Activated CD4-positive, alpha-beta T cell treated with anti-CD3 and anti-CD28 coated beads, Interleukin-2, amount 50 U/mL, for 16 hours (primary cell): ENCODE data around the gene GBX2.
A peak's percentile ranks its signal among the peaks of the same experiment; 100 is the strongest.

Experiments
- DNase-seq: peaks from one replicate; pipeline ENCODE4 v3.0.0-alpha.2; 2020

The GBX2 gene

DNA sequence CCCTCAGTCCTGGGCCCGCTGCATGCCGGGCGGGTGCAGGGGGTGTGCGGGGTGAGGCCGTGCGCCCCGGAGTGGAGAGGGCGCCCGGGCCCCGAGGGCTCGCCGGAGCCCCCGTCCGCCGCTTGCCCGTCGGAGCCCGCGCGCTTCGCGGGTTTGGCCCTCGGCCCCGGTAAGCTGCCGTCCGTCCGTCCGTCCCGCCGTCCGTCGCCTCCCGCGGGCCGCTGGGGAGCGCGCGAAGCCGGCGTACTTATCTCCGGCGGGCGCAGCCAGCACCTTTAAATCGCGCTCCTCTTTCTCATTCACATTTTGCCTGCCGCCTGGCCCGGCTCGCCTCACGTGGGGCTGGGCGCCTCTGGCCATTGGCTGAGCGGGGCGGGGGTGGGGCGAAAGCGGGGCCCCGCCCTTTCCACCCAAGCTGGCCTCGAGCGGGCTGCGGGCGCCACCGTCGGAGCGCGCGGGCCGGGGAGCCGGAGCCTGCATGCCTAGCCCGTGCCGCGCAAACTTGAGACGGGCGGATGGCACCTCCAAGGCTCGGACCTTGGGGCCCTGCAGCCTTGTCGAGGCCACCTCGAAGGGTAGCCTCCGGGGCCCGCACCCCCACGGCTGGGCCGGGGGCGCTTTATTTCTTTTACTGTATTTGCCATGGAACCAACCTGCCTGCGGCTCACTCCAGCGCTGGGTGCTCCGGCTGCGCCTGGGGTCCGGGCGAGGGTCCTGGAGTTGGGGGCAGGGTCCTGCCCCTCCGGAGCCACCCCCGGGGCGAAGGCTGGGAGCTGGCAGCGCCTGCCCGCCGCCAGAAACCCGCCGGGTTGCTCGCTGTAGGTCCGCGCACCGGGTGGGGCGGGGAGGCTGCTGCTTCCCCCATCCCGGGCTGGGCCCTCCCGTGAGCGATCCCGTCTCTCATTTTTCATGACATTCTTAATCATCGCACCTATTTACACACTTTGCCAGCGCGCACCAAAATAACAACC is at the start of gene GBX2:
Gene GBX2 (minus strand): TSS at position 277 of the 971 bp plus-strand sequence. CDS start 415 bp downstream, outside the sequence.
- no peak for DNase-seq

DNA sequence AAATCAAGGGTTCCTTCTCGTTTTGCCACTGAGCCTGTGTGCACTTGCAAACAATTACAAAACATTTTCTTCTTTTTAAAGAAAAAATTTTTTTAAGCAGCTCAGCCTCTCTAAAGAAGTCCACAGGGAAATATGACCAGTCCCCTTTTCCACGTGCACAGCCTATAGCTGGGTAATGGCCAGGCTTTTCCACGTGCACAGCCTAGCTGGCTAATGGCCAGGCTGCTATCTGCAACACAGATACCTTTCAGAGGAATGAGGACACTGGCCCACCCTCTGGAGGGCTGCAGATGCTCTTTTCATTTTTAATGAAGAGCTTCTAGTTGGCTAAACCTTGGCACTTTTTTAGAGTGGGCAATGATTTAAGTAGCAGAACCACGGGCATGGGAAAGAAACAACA is 49.7 kb upstream of the GBX2 start:
- no peak for DNase-seq

DNA sequence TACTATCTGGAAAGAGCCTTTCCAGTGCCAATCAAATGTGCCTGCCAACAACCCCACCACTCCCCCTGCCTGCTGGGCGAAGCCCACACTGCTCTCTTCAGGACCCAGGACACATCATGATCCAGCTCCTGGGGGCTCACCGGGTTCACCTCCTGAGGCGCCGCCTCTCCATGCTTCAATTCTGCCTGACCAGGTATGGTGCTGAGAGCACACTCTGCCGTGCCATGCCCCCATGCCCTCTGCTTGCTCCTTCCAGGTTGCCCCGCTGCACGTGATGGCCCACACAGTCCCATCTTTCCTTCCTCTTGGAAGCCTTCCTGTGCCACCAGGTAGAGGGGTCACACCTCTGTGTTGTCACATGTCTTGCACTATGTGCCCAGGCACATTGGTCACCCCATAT is 48.5 kb upstream of the GBX2 start:
- DNase-seq, result no peak

DNA sequence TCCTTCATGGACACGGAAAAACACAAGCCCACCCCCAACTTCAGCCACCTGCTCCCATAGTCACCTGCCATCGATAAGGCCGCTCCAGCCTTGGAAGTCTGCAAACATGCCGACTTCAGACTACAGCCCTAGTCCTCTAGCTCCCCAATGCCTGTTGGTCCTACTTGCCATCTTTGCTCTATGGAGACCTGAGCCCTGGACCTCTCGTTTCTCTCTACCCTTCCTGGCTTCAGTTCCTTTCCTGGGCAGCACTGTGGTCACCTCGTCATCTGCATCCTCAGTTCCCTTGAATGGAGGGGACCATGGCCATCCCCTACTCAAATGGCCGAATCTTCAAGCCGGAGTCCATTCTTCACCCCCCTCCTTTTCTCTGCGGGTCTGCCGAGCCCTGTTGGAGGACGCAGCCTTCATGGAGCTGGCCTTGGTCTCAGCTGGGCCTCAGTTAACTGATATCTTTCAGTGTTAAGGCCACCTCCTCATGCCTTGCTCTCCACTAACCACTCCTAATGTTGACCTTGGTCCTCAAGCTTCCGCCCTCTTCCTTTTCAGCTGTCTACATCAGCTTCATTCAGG is 47.7 kb upstream of the GBX2 start:
- no peak for DNase-seq

DNA sequence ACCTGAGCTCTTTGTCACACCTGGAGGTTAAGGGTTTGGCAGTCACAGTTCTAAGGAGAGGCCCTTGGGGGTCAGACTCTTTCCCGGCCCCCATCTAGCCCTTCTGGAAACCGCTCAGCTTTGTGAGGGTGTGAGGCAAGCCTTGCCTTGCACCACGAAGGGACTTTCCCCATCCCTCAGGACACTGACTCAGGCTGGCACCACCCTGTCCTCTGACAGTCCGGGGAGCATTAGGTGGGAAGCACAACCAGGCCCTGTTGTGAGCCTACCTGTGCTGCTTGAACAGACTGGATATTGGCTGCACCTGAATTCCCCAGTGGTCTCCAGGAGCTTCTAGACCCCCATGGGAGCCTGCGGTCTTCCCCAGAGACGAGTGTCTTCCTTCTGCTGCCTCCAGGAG is 47.0 kb upstream of the GBX2 start:
- no peak for DNase-seq

DNA sequence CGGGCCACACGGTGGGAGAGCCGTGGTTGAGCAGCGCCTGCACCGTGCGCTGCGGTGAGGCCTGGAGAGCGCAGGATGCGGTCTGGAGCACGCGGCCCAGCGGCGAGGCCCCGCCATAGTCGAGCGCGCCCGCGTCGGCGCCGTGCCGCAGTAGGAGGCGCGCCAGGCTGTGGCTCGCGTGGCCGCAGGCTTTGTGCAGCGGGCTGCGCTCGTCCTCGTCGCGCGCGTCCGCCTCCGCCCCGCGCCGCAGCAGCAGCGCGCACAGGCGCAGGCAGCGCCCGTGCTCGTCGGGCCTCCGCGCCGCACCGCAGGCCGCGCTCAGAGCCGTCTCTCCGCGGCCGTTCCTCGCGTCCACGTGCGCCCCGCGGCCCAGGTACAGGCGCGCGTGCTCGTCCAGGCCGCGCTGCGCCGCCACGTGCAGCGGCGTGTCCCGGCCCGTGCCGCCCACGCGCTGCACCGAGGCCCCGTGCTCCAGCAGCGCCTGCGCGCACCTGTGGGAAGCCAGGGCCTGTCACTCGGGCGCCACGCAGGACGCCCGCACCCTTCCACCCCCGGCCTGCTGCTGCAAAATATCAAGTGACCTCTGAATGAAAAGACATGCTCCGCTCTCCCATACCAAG is 46.3 kb upstream of the GBX2 start:
- DNase-seq, result no peak

DNA sequence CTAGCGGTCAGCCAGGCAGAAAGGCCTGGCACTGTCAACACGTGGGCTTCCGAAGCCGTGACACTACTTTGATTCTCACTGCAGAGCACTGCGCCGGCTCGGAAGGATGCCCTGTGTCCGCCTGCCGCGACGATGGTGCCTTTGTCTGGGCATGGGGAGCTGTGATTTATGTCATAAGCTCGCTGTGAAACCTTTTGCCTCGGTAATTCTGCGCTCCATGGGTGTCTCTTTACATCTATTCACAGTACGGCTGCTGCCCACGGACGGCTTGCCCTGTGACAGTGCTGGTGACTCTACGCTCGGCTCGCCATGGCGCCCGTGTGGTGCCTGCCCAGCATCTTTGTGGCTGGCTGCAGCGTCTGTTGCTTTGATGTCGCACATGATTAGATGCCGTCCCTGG is 43.1 kb upstream of the GBX2 start:
- DNase-seq, result no peak

DNA sequence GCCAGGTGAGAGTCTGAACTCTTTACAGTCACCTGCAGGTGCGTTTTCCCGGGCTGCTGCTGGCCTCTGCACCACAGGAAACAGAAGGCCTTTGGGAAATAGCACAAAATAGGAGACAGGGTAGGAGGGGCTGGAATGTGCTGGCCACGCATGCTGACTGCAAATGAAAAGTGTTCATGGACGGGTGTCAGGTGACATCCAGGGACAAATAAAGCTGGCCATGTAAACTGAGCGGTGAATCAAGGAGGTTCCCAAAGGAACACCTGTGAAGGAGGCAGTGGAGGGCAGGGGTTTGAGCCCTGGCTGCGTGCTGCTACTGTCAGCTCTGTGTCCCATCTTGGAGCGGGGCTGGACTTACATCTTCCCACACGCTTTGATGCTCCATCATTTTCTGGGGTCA is 42.4 kb upstream of the GBX2 start:
- DNase-seq, result no peak

DNA sequence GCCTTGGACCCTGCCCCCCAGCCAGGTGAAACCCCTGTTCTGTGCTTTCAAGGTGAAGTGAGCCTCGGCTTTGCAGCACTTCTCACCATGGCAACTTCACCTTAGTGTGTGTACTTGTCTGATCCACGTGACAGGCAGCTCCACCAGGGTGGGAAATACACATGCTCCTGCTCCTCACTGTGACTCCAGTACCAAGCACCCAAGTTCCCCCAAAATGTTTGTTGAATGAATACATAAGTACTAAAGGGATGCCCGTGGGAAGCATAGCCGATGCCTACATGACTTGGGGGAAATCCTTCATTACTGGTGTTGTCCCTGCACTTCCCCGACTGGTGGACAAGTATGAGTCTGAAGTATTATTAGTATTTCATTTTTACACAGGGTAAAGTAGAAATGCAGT is 41.8 kb upstream of the GBX2 start:
- no peak for DNase-seq

DNA sequence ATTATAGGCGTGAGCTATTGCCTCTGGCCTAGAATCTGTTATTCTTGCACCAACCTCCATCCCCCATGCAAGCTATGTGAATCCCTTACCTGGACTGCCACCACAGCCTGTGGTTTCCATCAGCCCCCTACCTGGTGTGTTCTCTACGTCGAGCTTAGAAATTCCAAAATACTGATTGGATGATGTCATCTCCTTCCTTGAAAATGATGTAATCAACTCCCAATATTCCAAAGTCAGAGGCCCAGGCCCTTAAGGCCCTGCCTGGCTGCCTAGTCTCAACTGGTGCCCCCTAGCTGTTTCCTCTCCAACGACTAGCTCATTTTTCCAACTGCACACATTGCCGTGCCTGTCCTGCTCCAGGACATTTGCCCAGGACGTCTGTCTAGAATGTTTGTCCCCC is 41.3 kb upstream of the GBX2 start:
- no peak for DNase-seq

DNA sequence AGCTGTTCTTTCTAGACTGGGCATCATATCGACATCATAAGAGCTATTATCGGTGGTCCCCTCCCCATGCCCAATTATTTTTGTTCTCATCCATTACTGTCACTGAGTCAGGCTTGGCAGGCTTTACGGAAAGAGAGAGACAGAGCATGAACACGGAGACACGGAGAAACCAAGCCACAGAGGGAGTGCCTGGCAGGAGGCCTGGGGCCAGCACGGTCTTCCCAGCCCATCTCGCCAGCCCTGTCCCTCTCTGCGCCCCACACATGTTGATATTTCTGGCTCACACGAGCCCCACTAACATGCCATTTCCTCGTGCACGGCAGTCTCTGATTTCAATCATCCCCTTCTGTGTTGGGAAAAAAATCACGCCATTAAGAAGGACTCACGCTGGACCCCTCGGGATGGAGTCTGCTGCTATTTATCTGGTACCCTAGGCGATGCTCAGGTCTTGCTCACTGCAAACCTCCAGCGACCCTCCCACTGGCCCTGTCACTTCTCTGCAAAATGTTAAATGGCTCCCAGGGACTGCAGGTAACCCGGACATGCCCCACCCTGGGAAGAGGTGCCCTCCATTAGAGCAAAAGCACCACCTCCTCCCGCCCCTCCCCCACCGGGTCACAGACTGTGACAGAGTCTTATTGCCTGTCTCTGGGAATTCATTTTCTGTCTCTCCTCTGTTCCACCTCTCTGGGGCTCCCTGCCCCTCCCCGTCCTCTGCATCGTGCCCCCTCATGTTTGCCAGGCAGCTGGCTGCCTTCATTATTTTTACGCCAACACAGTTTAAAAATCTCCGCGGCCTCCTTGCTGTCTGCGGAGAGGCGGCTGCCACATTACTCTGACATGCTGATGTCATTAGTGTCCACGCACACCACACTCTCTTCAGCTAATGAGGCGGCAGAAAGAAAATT is 40.1 kb upstream of the GBX2 start:
- no peak for DNase-seq

DNA sequence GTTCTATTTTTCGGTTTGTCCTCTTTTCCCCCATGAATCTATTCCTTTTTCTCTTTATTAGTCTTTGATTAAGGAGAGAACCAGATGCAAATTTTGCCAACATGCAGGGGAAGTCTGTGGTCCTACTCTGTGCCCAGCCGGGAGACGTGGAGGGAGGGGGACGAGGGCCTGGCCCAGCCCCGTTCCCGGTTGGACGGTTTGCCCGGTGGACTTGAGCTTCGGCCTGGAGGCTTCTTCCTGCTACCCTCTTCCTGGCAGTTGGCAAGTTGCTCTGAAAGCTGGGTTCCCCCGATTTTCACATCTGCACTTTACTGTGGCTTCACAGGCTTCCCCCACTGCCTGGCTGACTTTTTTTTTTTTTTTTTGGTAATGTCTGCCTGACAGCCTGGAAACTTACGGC is 39.3 kb upstream of the GBX2 start:
- no peak for DNase-seq

DNA sequence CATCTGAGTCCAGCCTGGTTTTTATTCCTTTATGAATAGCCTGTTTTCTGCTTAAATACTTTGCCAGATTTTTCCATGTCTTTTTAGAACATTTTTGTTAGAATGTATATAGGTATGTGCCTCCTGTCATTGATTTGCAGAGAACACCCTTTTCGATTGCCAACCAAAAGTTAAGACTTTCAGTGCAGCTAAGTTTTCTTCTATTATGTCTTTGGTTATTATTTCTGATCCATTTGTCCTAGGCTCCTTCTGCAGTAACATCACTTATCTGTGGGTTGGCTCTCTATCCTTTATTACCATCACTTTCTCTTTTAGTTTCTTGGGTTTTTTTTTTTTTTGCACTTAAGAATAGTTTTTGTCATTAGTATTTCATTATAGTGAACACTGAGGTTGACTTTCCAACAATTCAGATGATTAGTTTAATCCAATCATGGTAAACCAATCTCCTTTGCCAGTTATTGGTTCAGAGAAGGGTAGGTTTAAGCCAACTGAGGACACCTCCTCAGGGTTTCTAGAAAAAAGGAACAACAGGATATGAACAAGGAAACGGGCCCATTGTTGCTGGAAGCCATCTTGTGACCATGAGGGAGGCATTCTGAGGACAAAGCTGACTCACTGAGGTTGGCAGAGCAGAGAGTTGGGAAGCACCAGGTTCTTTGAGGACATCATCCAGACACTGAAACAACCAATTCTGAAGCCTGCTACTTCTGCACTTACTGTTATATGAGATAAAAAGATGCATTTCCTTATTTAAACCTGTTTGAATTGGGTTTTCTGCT is 37.9 kb upstream of the GBX2 start:
- no peak for DNase-seq

DNA sequence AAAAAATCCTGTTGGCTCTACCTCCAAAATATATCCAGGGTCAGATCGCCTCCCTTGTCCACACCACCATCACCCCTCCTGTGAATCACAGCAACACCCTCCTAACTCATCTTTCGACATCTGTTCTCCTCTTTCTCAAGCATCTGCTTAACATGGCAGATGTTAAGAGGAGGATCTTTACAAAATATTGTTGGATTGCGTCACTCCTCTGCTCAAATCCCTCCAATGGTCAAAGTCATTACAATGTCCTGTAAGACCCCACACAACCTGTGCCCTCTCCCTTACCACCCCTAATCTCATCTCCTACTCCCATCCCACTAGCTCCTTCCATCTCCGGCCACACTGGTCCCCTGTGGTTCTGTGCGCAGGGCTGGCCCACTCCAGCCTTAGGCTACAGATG is 36.8 kb upstream of the GBX2 start:
- no peak for DNase-seq

DNA sequence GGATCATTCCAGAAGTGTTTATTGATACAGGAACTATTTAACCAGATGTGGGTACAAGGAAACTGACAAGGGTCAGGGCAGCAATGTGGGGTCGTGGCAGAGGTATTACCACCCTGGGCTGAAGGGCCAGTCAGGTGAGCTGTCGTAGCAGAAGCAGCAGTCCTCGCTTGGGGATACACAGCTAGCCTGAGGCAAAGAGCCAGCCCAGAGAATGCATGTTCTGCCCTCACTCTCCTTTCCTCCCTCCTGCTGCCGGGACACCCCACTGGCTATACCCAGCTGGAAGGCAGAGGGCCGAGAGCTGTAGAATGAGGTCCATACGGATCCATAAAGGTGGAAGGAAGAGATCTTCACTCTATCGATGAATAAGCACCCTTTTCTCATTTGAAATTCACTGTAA is 32.2 kb upstream of the GBX2 start:
- no peak for DNase-seq

DNA sequence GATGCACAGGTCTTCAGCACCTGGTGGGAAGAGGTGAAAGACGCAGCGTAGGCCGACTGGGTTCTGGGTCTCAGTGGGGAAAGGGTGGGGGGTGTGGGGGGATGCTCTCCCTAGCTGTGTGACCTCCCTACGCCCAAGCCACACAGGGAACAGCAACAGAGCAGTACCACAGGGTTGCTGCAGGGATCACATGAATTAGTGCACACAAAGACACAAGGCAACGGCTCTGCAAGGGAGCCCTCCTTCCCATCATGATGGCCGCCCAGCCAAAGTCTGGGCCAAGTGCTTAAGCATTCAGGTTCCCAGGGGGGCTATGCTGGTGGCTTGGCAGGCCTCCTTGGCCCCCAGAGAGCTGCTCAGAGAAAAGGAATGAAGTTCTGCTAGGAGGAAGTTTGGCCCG is 28.2 kb upstream of the GBX2 start:
- DNase-seq, result no peak

DNA sequence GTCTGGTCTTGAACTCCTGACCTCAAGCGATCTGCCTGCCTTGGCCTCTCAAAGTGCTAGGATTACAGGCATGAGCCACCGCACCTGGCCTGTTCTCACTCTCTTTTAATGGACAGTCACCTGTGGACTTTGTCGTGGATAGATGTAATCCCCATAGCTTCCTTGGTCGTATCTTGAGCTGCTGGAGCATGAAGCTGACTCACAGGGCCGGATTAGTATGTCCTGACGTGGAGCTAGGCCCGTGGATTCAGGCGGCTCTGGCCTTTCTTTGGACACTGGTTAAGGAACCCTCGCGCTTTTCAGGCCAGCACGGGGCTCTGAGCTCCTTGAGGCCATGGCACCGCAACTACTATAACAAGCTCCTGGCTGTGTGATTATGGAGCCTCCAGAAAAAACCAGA is 27.5 kb upstream of the GBX2 start:
- DNase-seq, result no peak

DNA sequence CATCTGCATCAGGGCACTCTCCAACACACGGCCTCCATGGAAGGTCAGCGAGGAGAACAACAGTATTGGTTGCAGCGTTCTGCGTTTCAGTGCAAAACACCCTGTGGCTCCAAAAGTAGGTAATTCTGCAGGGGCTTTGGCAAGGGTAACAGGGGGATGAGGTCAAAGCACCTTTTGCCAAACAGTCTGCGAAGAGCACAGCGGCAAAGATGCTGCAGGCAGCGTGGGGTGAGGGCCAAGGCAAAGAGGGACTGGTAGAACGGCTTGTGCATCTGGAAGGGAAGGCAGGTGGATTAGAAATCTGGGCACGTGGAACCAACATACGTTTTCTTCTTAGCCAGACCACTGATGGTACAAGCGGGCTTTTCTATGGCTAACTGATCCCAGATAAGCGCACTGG is 26.6 kb upstream of the GBX2 start:
- no peak for DNase-seq

DNA sequence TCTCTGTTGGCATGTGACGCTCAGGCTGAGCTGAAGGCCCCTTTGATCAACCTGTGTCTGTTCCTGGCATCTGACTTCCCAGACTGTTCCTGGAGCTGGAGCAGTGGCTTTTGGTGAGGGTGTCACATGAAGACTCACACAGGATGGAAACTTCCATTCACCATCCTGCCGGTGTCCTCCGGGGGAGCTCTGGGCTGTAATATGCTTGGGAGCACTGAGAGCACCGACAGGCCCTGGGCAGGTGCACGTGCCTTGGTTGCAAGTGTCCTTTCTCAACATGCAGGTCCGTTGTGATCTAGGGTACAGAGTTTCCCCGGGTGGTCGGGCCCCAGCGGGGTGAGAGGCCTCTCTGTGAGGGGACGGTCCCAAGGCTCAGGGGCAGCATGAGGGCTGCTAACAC is 24.8 kb upstream of the GBX2 start:
- no peak for DNase-seq

DNA sequence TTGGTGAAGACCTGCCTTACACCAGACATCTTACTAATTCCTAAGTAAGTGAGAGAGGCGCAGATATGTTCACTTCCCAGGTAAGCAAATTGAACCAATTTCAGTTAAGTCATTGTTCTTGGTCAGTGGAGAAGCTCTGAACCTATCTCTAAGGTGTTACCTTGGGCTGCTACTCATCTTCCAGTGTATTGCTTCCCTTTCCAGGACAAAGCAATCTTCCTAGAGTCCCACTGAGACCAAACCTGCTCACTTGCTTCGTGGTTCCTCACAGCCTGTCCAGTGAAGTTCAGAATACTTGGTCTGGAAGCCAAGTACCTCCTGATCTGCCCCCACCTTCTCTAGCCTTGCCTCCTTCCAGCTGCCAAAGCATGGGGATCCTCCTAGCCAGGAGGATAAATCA is 22.5 kb upstream of the GBX2 start:
- no peak for DNase-seq

DNA sequence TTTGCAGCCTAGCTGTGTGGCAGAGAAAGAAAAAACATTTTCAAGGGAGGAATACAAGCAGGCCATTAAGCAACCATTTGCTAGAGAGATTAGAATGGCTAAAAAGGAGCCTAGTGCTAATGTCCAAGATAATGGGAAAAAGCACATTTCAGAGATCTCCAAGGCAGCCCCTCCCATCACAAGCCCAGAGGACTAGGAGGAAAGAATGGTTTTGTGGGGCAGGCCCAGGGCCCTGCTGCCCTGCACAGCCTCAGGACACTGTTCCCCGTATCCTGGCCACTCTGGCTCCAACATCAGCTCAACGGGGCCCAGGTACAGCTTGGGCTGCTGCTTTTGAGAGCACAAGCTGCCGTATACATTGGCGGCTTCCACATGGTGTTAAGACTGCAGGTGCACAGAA is 16.5 kb upstream of the GBX2 start:
- DNase-seq, result no peak

DNA sequence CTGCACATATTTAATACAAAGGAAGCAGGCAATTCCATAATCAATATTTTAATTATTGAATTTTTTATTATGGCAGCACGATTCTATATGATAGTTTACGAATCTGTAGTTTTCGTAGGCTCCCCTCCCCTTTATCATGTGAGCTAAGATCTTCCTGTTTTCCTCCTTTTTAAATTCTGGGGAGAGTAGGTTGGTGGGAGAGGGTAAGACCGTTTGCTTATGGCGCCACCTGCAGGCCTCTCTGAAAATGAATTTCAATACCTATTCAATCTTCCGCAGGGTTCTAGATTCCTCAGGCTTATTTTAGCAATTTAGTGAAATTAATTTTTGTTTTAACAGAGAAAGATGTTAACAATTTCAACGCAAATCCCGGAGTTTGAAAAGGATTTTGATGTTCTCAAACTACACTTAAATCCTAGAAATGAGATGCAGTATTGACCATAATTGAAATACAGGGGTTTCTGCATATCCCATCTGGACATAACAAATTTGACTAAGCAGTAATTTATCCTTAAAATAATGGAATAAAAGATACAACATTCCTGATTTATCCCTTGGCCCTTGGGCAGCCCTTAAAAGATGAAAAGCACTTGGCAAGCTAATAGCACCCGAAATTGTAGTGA is 12.8 kb upstream of the GBX2 start:
- DNase-seq, result peak; percentile 32
